Activated T-cell treated with anti-CD3 and anti-CD28 coated beads, Interleukin-2, amount 50 U/mL, for 24 hours (primary cell): ENCODE measurements around the gene SEC14L3.

Source experiments
- DNase-seq: peaks from one replicate; pipeline ENCODE4 v3.0.0-alpha.2; 2020
- H3K27ac Mint-ChIP-seq: 2 replicates; pipeline ENCODE4 v1.8.0; 2020; ENCODE audit warnings: mild to moderate bottlenecking, mixed read lengths
- H3K27me3 Mint-ChIP-seq: 2 replicates; pipeline ENCODE4 v1.8.0; 2020; ENCODE audit warnings: mixed read lengths
- H3K36me3 Mint-ChIP-seq: 2 replicates; pipeline ENCODE4 v1.8.0; 2020; ENCODE audit warnings: low read depth, mixed read lengths
- H3K4me1 Mint-ChIP-seq: 2 replicates; pipeline ENCODE4 v1.8.0; 2020; ENCODE audit warnings: low read depth, mixed read lengths
- H3K4me3 Mint-ChIP-seq: 2 replicates; pipeline ENCODE4 v1.8.0; 2020; ENCODE audit warnings: mild to moderate bottlenecking, moderate library complexity, mixed read lengths
- H3K9me3 Mint-ChIP-seq: 2 replicates; pipeline ENCODE4 v1.8.0; 2020; ENCODE audit warnings: mixed read lengths

The SEC14L3 gene

GRCh38 chr22:30444632-30445437 lies 27.0 kb downstream of the SEC14L3 start:
- DNase-seq = peak; percentile 64
- Mint-ChIP-seq H3K36me3 (no peaks in the 10 kb centered on the region), H3K4me1 (peaks cover 16% of the 10 kb centered on the region), H3K4me3 (no peak overlapping the region), H3K27ac (peak overlapping the region; percentile 80), H3K9me3 (peaks cover 3% of the 10 kb centered on the region), H3K27me3 (peaks cover 53% of the 10 kb centered on the region)

GRCh38 chr22:30441088-30441487 lies 30.7 kb downstream of the SEC14L3 start:
- DNase-seq = no peak
- H3K9me3 Mint-ChIP-seq = peaks cover 3% of the 10 kb centered on the region
- no peaks in the 10 kb centered on the region for H3K36me3 Mint-ChIP-seq
- H3K4me1 Mint-ChIP-seq = peaks cover 17% of the 10 kb centered on the region
- no peak overlapping the region for H3K4me3 Mint-ChIP-seq
- no peak overlapping the region for H3K27ac Mint-ChIP-seq
- peaks cover 47% of the 10 kb centered on the region for H3K27me3 Mint-ChIP-seq

- Mint-ChIP-seq H3K4me1 (peaks cover 26% of the 10 kb centered on the region), H3K27ac (no peak overlapping the region), H3K4me3 (no peak overlapping the region), H3K9me3 (peaks cover 12% of the 10 kb centered on the region), H3K36me3 (peaks cover 11% of the 10 kb centered on the region), H3K27me3 (peaks cover 40% of the 10 kb centered on the region)
- DNase-seq = no peak
These were observed 32.0 kb downstream of the SEC14L3 start for GRCh38 chr22:30439836-30440235.

GRCh38 chr22:30439226-30439625 lies 32.6 kb downstream of the SEC14L3 start:
- peaks cover 14% of the 10 kb centered on the region for H3K9me3 Mint-ChIP-seq
- peaks cover 40% of the 10 kb centered on the region for H3K27me3 Mint-ChIP-seq
- H3K4me3 Mint-ChIP-seq = no peak overlapping the region
- H3K36me3 Mint-ChIP-seq = peaks cover 13% of the 10 kb centered on the region
- no peak overlapping the region for H3K27ac Mint-ChIP-seq
- no peak for DNase-seq
- H3K4me1 Mint-ChIP-seq = peaks cover 32% of the 10 kb centered on the region

GRCh38 chr22:30438559-30438958 lies 33.3 kb downstream of the SEC14L3 start:
- Mint-ChIP-seq H3K27me3 (peaks cover 40% of the 10 kb centered on the region), H3K36me3 (peaks cover 13% of the 10 kb centered on the region), H3K9me3 (peaks cover 14% of the 10 kb centered on the region), H3K4me3 (no peak overlapping the region), H3K4me1 (peaks cover 38% of the 10 kb centered on the region), H3K27ac (no peak overlapping the region)
- DNase-seq = no peak

- H3K4me3 Mint-ChIP-seq = peak overlapping the region; percentile 78
- H3K27me3 Mint-ChIP-seq = peaks cover 25% of the 10 kb centered on the region
- peaks cover 12% of the 10 kb centered on the region for H3K9me3 Mint-ChIP-seq
- peaks cover 13% of the 10 kb centered on the region for H3K36me3 Mint-ChIP-seq
- H3K4me1 Mint-ChIP-seq = peaks cover 31% of the 10 kb centered on the region
- peak overlapping the region; percentile 94 for H3K27ac Mint-ChIP-seq
- no peak for DNase-seq
These were observed 35.6 kb downstream of the SEC14L3 start for GRCh38 chr22:30436196-30436595.

- Mint-ChIP-seq H3K27ac (peak overlapping the region; percentile 94), H3K27me3 (peaks cover 21% of the 10 kb centered on the region), H3K4me1 (peaks cover 30% of the 10 kb centered on the region), H3K9me3 (peaks cover 12% of the 10 kb centered on the region), H3K4me3 (peak overlapping the region; percentile 78), H3K36me3 (peaks cover 13% of the 10 kb centered on the region)
- DNase-seq = peak; percentile 81
These were observed 36.1 kb downstream of the SEC14L3 start for GRCh38 chr22:30435674-30436126.

GRCh38 chr22:30434843-30435242 lies 37.0 kb downstream of the SEC14L3 start:
- peak overlapping the region; percentile 94 for H3K27ac Mint-ChIP-seq
- peaks cover 30% of the 10 kb centered on the region for H3K4me1 Mint-ChIP-seq
- peaks cover 15% of the 10 kb centered on the region for H3K36me3 Mint-ChIP-seq
- peaks cover 14% of the 10 kb centered on the region for H3K27me3 Mint-ChIP-seq
- H3K4me3 Mint-ChIP-seq = peak overlapping the region; percentile 78
- H3K9me3 Mint-ChIP-seq = peaks cover 12% of the 10 kb centered on the region
- DNase-seq = no peak

DNA sequence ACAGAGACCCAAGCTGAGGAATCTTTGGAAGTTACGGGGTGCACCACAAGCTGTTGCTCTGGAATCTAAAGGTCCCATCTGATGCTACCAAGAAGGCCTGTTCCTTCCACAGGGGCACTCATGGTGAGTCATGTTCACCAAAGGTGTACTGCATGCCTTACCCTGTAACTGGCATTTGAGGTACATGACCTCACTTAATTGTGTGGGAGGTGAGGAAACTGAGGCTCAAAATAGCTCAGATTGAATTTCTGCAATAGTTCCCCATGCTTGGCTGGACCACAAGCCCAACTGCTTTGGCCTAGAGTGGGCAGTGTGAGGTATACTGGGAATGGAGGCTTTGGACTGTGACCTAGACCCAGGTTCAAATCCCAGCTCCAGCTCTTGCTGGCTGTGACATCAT lies 38.0 kb downstream of the SEC14L3 start:
- Mint-ChIP-seq H3K9me3 (peaks cover 12% of the 10 kb centered on the region), H3K36me3 (peaks cover 22% of the 10 kb centered on the region), H3K4me1 (peaks cover 30% of the 10 kb centered on the region), H3K27me3 (peaks cover 7% of the 10 kb centered on the region), H3K4me3 (no peak overlapping the region), H3K27ac (peak overlapping the region; percentile 33)
- no peak for DNase-seq

DNA sequence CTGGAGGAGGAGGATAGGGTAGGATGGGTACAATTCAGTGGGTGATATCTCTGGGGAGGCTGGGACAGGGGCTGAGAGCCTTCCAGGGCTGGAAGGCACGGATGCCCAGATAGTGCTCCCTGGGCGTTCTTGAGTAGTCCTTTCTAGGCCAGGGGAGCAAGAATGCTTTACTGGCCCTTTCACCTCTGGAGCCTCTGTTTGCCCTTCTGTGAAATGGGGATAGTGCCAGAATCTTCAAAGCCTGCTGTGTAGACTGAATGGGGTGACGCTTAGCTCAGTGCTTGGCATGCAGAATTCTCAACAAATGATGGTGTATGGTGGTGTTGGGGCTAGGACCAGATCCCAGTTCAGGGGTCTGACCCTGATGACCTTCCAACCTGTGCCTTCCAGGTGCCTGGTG lies 38.6 kb downstream of the SEC14L3 start:
- Mint-ChIP-seq H3K36me3 (peaks cover 28% of the 10 kb centered on the region), H3K27me3 (peaks cover 1% of the 10 kb centered on the region), H3K27ac (no peak overlapping the region), H3K4me1 (peaks cover 30% of the 10 kb centered on the region), H3K4me3 (no peak overlapping the region), H3K9me3 (peaks cover 12% of the 10 kb centered on the region)
- DNase-seq = no peak

GRCh38 chr22:30432520-30432919 lies 39.3 kb downstream of the SEC14L3 start:
- Mint-ChIP-seq H3K27ac (no peak overlapping the region), H3K36me3 (peaks cover 33% of the 10 kb centered on the region), H3K27me3 (no peaks in the 10 kb centered on the region), H3K9me3 (peaks cover 12% of the 10 kb centered on the region), H3K4me1 (peaks cover 30% of the 10 kb centered on the region), H3K4me3 (no peak overlapping the region)
- DNase-seq = no peak

- DNase-seq = no peak
- H3K4me3 Mint-ChIP-seq = no peak overlapping the region
- no peaks in the 10 kb centered on the region for H3K27me3 Mint-ChIP-seq
- H3K36me3 Mint-ChIP-seq = peaks cover 38% of the 10 kb centered on the region
- H3K9me3 Mint-ChIP-seq = peaks cover 12% of the 10 kb centered on the region
- H3K27ac Mint-ChIP-seq = no peak overlapping the region
- H3K4me1 Mint-ChIP-seq = peaks cover 34% of the 10 kb centered on the region
These were observed 39.7 kb downstream of the SEC14L3 start for GRCh38 chr22:30432096-30432495.

GRCh38 chr22:30430933-30431332 lies 40.9 kb downstream of the SEC14L3 start:
- DNase-seq = no peak
- Mint-ChIP-seq H3K4me3 (no peak overlapping the region), H3K9me3 (peaks cover 11% of the 10 kb centered on the region), H3K36me3 (peaks cover 47% of the 10 kb centered on the region), H3K4me1 (peaks cover 44% of the 10 kb centered on the region), H3K27me3 (no peaks in the 10 kb centered on the region), H3K27ac (no peak overlapping the region)

- H3K4me1 Mint-ChIP-seq = peaks cover 41% of the 10 kb centered on the region
- peaks cover 45% of the 10 kb centered on the region for H3K36me3 Mint-ChIP-seq
- no peaks in the 10 kb centered on the region for H3K27me3 Mint-ChIP-seq
- H3K9me3 Mint-ChIP-seq = peaks cover 2% of the 10 kb centered on the region
- no peak for DNase-seq
- H3K4me3 Mint-ChIP-seq = no peak overlapping the region
- H3K27ac Mint-ChIP-seq = no peak overlapping the region
These were observed 41.9 kb downstream of the SEC14L3 start for GRCh38 chr22:30429887-30430286.

DNA sequence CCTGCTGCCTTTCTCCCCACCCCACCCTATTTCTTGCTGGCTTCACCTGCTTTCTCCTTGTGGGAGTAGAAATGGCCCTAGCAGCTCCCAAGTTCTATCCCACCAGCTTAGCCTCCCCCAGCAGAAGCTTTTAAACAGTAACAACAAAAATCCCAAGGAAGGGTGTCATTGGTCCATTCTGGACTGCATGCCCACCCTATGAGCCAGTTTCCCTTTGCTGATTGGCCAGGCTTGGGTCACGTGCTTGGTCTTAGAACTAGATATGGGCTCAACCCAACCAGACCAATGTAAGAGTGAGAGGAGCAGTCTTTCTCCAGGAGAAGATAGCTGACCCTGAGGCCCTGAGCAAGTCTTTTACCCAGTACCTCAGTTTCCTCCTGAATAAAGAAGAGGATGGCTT lies 43.9 kb downstream of the SEC14L3 start:
- DNase-seq = no peak
- Mint-ChIP-seq H3K27ac (no peak overlapping the region), H3K4me1 (peaks cover 31% of the 10 kb centered on the region), H3K36me3 (peaks cover 48% of the 10 kb centered on the region), H3K27me3 (no peaks in the 10 kb centered on the region), H3K4me3 (no peak overlapping the region), H3K9me3 (no peaks in the 10 kb centered on the region)
